Measurements from ENCODE around the gene ATP1A4. TPM values are rescaled to one million over a fixed set of nuclear protein-coding genes. Genes with fewer than 3 reads are reported as not detected.

Gene ATP1A4
- total and polyA plus RNA-seq, 4 donors = not detected

DNA sequence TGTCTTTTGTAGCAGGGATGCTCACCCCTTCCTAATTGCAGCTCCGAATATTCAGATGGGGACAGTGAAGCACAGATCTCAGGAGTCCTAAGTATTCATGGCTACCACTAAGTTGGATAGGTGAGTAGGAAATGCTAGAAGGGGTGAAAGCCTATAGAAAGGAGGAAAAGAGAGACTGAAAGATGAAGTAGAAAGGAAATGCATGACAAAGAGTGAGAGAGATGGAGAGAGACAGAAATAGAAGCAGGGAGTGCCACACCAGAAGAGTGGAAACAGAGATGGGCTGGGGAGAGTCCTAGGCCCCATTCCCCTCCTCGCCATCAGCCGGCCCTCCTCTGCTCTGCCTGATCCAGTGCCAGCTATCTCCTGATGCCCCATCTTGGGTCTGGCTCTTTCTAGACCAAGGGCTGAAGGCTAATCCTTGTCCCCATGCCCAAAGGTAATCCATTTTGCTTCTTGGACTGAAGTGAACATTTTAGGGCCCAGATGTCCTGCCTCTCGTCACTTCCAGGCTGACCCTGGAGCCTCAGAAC is 55.8 kb downstream of the ATP1A4 start:
- H3K9me3 ChIP-seq (ENCODE audit: control insufficient read depth in 4 of 4, low read length in 3 of 4) = no peaks in the 10 kb centered on the region
- 94% methylated on average over 4 of the region's 4 CpGs for WGBS
- DNase-seq (ENCODE audit: low spot score) = no peak
- H3K27ac ChIP-seq (ENCODE audit: low read depth in 1 of 2, low read length in 2 of 2) = no peak overlapping the region
- no peak overlapping the region for H3K4me3 ChIP-seq (ENCODE audit: low read depth in 1 of 3, low read length in 3 of 3)
- peaks cover 3 to 26% (median 9%) of the 10 kb centered on the region in 4 donors for H3K4me1 ChIP-seq (ENCODE audit: control insufficient read depth in 4 of 4, insufficient read depth in 4 of 4, low read length in 3 of 4)
- no peak for TF ChIP-seq JUND (IDR thresholded peaks at IDR 0.05)
- TF ChIP-seq SP1 (IDR thresholded peaks at IDR 0.05) = no peak
- TF ChIP-seq FOXA1 (IDR thresholded peaks at IDR 0.05) = no peak
- no peak for TF ChIP-seq RXRA (IDR thresholded peaks at IDR 0.05)
- no peak overlapping the region for H3K9ac ChIP-seq (ENCODE audit: low read depth in 1 of 2, low read length in 2 of 2)
- H3K36me3 ChIP-seq (ENCODE audit: control insufficient read depth in 4 of 4, insufficient read depth in 3 of 4, low read depth in 1 of 4, low read length in 3 of 4) = peaks cover 0 to 6% (median 3%) of the 10 kb centered on the region in 4 donors
- H3K27me3 ChIP-seq (ENCODE audit: control insufficient read depth in 4 of 4, insufficient read depth in 4 of 4, low read length in 3 of 4) = no peaks in the 10 kb centered on the region

DNA sequence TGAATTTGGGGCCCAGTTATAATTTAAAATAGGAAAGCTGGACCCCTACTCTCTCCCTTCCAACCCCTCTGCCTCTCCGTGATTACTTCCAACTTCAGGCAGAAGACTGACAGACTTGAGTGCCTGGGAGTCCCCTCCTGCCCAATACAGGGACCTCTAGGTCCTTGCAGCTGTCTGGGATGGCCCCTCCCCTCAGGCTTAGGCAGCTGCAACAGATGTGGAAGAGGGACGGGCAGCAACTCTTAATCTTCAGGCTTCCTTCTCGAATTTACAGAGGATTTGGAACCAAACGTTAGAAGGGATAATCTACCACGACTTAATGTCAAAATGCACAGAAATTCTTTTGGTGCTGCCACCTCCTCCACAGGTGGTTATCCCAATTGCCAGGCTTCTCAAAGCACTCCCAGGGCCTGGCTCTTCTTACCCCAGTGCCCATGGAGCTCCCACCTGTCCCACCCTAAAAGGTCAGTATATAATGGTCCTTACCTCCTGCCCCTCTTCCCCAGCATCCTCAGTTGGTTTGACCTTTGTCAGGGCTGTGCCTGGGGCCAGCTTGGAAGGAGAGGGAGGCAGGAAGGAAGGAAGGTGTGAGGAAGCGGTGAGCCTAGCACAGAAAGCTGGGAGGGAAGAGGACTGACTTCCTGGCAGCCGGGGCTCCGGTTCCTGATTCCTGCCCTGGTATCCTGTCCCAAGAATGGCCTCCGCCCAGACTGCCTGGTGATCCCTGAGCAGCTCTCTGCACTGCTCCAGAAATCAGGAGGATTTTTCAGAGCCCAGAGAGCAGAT is 56.6 kb downstream of the ATP1A4 start:
- Histone ChIP-seq H3K27me3 (ENCODE audit: control insufficient read depth in 4 of 4, insufficient read depth in 4 of 4, low read length in 3 of 4) (no peaks in the 10 kb centered on the region), H3K4me1 (ENCODE audit: control insufficient read depth in 4 of 4, insufficient read depth in 4 of 4, low read length in 3 of 4) (peaks cover 3 to 26% (median 9%) of the 10 kb centered on the region in 4 donors), H3K9ac (ENCODE audit: low read depth in 1 of 2, low read length in 2 of 2) (no peak overlapping the region), H3K27ac (ENCODE audit: low read depth in 1 of 2, low read length in 2 of 2) (no peak overlapping the region), H3K36me3 (ENCODE audit: control insufficient read depth in 4 of 4, insufficient read depth in 3 of 4, low read depth in 1 of 4, low read length in 3 of 4) (peaks cover 0 to 14% (median 7%) of the 10 kb centered on the region in 4 donors), H3K9me3 (ENCODE audit: control insufficient read depth in 4 of 4, low read length in 3 of 4) (no peaks in the 10 kb centered on the region), H3K4me3 (ENCODE audit: low read depth in 1 of 3, low read length in 3 of 3) (no peak overlapping the region)
- 78% methylated on average over 9 of the region's 9 CpGs for WGBS
- TF ChIP-seq RXRA (IDR thresholded peaks at IDR 0.05) = no peak
- no peak for TF ChIP-seq TAF1 (conservative IDR thresholded peaks at IDR 0.05)
- TF ChIP-seq, protein P1, sequence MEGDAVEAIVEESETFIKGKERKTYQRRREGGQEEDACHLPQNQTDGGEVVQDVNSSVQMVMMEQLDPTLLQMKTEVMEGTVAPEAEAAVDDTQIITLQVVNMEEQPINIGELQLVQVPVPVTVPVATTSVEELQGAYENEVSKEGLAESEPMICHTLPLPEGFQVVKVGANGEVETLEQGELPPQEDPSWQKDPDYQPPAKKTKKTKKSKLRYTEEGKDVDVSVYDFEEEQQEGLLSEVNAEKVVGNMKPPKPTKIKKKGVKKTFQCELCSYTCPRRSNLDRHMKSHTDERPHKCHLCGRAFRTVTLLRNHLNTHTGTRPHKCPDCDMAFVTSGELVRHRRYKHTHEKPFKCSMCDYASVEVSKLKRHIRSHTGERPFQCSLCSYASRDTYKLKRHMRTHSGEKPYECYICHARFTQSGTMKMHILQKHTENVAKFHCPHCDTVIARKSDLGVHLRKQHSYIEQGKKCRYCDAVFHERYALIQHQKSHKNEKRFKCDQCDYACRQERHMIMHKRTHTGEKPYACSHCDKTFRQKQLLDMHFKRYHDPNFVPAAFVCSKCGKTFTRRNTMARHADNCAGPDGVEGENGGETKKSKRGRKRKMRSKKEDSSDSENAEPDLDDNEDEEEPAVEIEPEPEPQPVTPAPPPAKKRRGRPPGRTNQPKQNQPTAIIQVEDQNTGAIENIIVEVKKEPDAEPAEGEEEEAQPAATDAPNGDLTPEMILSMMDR (IDR thresholded peaks at IDR 0.05; ENCODE audit: low read depth, low read length, missing input control) = no peak
- TF ChIP-seq FOXA1 (IDR thresholded peaks at IDR 0.05) = no peak
- TF ChIP-seq, protein P2, sequence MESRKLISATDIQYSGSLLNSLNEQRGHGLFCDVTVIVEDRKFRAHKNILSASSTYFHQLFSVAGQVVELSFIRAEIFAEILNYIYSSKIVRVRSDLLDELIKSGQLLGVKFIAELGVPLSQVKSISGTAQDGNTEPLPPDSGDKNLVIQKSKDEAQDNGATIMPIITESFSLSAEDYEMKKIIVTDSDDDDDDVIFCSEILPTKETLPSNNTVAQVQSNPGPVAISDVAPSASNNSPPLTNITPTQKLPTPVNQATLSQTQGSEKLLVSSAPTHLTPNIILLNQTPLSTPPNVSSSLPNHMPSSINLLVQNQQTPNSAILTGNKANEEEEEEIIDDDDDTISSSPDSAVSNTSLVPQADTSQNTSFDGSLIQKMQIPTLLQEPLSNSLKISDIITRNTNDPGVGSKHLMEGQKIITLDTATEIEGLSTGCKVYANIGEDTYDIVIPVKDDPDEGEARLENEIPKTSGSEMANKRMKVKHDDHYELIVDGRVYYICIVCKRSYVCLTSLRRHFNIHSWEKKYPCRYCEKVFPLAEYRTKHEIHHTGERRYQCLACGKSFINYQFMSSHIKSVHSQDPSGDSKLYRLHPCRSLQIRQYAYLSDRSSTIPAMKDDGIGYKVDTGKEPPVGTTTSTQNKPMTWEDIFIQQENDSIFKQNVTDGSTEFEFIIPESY (IDR thresholded peaks at IDR 0.05) = no peak
- TF ChIP-seq, protein P3, sequence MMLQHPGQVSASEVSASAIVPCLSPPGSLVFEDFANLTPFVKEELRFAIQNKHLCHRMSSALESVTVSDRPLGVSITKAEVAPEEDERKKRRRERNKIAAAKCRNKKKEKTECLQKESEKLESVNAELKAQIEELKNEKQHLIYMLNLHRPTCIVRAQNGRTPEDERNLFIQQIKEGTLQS (IDR thresholded peaks at IDR 0.05) = no peak
- no peak for TF ChIP-seq FOXA2 (IDR thresholded peaks at IDR 0.05)
- TF ChIP-seq JUND (IDR thresholded peaks at IDR 0.05) = no peak
- TF ChIP-seq YY1 (IDR thresholded peaks at IDR 0.05) = no peak
- no peak for TF ChIP-seq HNF4A (conservative IDR thresholded peaks at IDR 0.05)
- TF ChIP-seq, protein P4, sequence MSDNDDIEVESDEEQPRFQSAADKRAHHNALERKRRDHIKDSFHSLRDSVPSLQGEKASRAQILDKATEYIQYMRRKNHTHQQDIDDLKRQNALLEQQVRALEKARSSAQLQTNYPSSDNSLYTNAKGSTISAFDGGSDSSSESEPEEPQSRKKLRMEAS (IDR thresholded peaks at IDR 0.05) = peak; percentile 26
- TF ChIP-seq HNF4G (IDR thresholded peaks at IDR 0.05) = no peak
- no peak for TF ChIP-seq SP1 (IDR thresholded peaks at IDR 0.05)
- TF ChIP-seq NR2F2 (IDR thresholded peaks at IDR 0.05) = peak; percentile 73
- no peak for DNase-seq (ENCODE audit: low spot score)
